Fibroblast of mammary gland (primary cell): ENCODE results near the gene THAP5.
A peak's percentile ranks its signal among the peaks of the same experiment; 100 is the strongest.

Experiments
- DNase-seq: peaks from one replicate; pipeline ENCODE4 v3.0.0-alpha.2; 2010; ENCODE audit warnings: low read depth
- H3K4me3 ChIP-seq: 2 replicates; pipeline ENCODE4 v1.5.1; 2011; ENCODE audit warnings: low read depth, mild to moderate bottlenecking, low read length, moderate library complexity; ENCODE audit not compliant: control insufficient read depth
- TF ChIP-seq, protein P1 (sequence below): conservative IDR thresholded peaks from 2 replicates; pipeline ENCODE4 v1.5.1; 2011; ENCODE audit warnings: low read depth, low read length, inconsistent platforms; ENCODE audit not compliant: control insufficient read depth, insufficient read depth

THAP5 gene

DNA sequence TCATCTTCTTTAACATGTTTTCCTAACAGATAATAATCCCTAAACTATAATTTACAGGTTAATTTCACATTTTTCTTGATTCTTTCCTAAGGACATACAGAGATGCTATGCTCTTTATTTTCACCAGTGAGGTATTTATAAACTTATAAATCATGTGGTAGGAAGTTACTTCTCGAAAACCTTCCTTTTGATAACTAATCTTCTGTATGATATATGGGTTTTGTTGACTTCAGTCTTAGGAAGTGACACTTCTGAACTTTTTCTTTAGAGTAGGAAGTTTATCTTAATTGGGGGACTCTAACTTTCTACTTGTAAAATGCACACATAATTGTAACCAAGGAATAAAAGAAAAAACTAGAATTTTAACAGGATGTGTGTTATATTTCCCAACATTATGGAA lies 33.8 kb downstream of the THAP5 start:
- DNase-seq, result no peak
- TF ChIP-seq, protein P1, sequence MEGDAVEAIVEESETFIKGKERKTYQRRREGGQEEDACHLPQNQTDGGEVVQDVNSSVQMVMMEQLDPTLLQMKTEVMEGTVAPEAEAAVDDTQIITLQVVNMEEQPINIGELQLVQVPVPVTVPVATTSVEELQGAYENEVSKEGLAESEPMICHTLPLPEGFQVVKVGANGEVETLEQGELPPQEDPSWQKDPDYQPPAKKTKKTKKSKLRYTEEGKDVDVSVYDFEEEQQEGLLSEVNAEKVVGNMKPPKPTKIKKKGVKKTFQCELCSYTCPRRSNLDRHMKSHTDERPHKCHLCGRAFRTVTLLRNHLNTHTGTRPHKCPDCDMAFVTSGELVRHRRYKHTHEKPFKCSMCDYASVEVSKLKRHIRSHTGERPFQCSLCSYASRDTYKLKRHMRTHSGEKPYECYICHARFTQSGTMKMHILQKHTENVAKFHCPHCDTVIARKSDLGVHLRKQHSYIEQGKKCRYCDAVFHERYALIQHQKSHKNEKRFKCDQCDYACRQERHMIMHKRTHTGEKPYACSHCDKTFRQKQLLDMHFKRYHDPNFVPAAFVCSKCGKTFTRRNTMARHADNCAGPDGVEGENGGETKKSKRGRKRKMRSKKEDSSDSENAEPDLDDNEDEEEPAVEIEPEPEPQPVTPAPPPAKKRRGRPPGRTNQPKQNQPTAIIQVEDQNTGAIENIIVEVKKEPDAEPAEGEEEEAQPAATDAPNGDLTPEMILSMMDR, result no peak
- H3K4me3 ChIP-seq, result no peak overlapping the region

DNA sequence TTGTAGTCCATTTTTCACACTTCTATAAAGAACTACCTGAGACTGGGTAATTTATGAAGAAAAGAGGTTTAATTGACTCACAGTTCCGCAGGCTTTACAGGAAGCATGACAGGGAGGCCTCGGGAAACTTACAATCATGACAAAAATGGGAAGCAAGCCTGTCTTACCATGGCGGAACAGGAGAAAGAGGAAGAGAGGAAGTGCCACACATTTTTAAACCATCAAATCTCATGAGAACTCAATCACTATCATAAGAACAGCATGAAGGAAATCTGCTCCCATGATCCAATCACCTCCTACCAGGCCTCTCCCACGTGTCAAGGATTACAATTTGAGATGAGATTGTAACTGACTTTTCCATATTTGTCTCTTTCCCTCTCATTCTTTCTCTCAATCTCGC lies 34.2 kb downstream of the THAP5 start:
- no peak for DNase-seq
- TF ChIP-seq, protein P1, result no peak
- no peak overlapping the region for H3K4me3 ChIP-seq

DNA sequence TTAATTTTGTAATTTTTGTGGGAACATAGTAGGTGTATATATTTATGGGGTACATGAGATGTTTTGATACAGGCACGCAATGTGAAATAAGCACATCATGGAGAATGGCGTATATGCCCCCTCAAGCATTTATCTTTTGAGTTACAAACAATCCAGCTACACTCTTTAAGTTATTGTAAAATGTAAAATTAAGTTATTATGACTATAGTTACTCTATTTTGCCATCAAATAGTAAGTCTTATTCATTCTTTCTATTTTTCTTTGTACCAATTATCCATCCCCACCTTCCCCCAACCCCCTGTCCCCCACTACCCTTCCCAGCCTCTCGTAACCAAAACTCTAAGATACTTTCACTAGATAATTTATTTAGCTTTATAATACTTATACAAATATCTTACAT lies 35.8 kb downstream of the THAP5 start:
- H3K4me3 ChIP-seq, result no peak overlapping the region
- TF ChIP-seq, protein P1, result no peak
- DNase-seq, result no peak

DNA sequence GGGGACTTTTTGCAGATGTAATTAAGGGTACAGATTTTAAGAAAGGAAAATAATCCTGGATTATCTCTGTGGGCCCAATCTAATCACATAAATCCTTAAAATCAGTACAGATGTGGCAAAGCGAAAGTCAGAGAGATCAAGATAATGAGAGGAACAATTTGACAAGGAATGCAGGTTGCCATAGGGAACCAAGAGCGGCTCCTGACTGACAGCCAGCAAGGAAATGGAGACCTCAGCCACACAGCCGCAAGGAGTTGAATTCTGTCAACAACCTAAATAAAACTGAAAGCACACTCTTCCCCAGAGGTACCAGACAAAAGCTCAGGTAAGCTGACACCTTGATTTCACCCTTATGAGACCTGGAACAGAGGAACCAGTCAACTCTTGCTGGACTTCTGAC lies 40.2 kb downstream of the THAP5 start:
- DNase-seq, result no peak
- TF ChIP-seq, protein P1, result no peak

DNA sequence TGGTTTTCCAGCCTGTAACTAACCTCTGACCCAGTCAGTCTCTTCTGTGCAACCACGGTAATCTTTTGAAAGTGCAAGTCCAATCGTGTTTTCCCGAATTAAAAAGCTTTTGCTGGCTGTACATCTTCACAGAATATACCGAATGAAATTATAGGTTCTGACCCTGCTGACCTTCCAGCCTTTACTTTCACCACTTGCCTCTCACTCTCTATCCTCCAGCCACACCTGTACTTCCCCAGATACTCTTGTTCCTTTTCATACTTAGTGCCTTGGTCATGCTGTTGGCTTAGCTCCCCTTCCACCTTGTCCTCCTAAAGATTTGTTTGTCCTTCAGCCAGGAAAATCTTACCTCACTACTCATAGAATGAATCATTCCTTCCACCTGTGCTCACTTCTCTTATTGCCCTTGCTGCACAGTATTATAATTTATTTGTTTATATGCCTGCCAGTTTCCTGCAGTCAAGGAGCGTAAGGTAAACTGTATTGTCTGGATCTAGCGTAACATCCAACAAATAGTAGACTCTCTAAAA lies 41.3 kb downstream of the THAP5 start:
- no peak for DNase-seq
- no peak overlapping the region for H3K4me3 ChIP-seq
- TF ChIP-seq, protein P1, result no peak

More for the DNA sequence above, 40.2 kb downstream of the THAP5 start:
- no peak overlapping the region for H3K4me3 ChIP-seq

DNA sequence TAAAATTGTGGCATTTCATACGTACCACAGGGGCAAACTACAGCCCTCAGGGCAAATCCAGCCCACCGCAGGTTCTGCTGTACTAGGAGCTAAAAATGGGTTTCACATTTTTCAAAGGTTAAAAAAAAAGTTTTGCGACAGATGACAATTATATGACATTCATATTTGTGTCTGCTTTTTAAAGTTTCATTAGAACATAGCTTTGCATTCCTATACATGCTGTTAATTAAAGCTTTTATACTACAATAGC lies 42.8 kb downstream of the THAP5 start:
- peak overlapping the region; percentile 78 for H3K4me3 ChIP-seq
- TF ChIP-seq, protein P1, result no peak

More for the DNA sequence above, 42.8 kb downstream of the THAP5 start:
- no peak for DNase-seq
